ENCODE results near the gene ABTB2. TPM values are rescaled to one million over a fixed set of nuclear protein-coding genes. Genes with fewer than 3 reads are reported as not detected.

Gene ABTB2
- total and polyA plus RNA-seq, 2 of the 8 experiments (the other 6 are each of a cell fraction or from before 2014, with no cell fraction given), result 7.7 to 10.2 TPM

GRCh38 chr11:34188181-34188580 lies 169.6 kb downstream of the ABTB2 start:
- Histone ChIP-seq H4K20me1 (replicated peaks in 1 of 2; ENCODE audit: control insufficient read depth in 1 of 2, insufficient read depth in 2 of 2, low read length in 2 of 2) (no peaks in the 10 kb centered on the region), H3K23me2 (ENCODE audit: low read depth, low read length) (no peaks in the 10 kb centered on the region), H3K14ac (ENCODE audit: insufficient read length) (no peak overlapping the region), H3K23ac (ENCODE audit: insufficient read length) (no peak overlapping the region), H3K56ac (replicated peaks; ENCODE audit: insufficient read length, low read depth, low read length) (no peak overlapping the region), H4K5ac (ENCODE audit: insufficient read length, low read depth, low read length) (no peak overlapping the region), H3K4me1 (replicated peaks in 1 of 4; ENCODE audit: control insufficient read depth in 3 of 4, insufficient read depth in 4 of 4, low read length in 3 of 4) (peaks cover 20 to 40% (median 23%) of the 10 kb centered on the region in 4 experiments), H2BK20ac (ENCODE audit: low read length) (no peak overlapping the region), H3K27ac (ENCODE audit: low read depth, low read length) (no peak overlapping the region), H3K4ac (replicated peaks; ENCODE audit: insufficient read length, low read depth, low read length) (no peak overlapping the region), H3K18ac (ENCODE audit: extremely low read depth, low read length) (no peak overlapping the region), H4K91ac (replicated peaks; ENCODE audit: insufficient read length, low read length) (no peak overlapping the region), H3K9me3 (ENCODE audit: insufficient read depth in 2 of 2, low read depth in 1 of 2, low read length in 1 of 2) (no peaks in the 10 kb centered on the region), H3K9ac (replicated peaks in 1 of 4; ENCODE audit: extremely low read depth in 1 of 4, low read depth in 3 of 4, low read length in 3 of 4) (no peak overlapping the region), H3K79me1 (ENCODE audit: low read depth, low read length) (no peaks in the 10 kb centered on the region), H3K27me3 (replicated peaks in 1 of 4; ENCODE audit: control insufficient read depth in 3 of 4, extremely low read depth in 1 of 4, insufficient read depth in 3 of 4, low read length in 3 of 4) (no peaks in the 10 kb centered on the region), H4K8ac (ENCODE audit: extremely low read depth, insufficient read depth, low read length) (no peak overlapping the region), H2BK15ac (ENCODE audit: low read length) (no peak overlapping the region), H2AFZ (ENCODE audit: low read length) (no peak overlapping the region), H2BK120ac (replicated peaks; ENCODE audit: low read depth, low read length) (no peak overlapping the region), H3K36me3 (ENCODE audit: control insufficient read depth in 2 of 4, insufficient read depth in 4 of 4, low read length in 3 of 4) (no peaks in the 10 kb centered on the region), H3K4me3 (ENCODE audit: extremely low read depth in 1 of 4, insufficient read depth in 2 of 4, low read depth in 3 of 4, low read length in 4 of 4) (no peak overlapping the region), H2BK12ac (ENCODE audit: low read depth, low read length) (no peak overlapping the region), H3K4me2 (ENCODE audit: insufficient read depth in 1 of 2, low read depth in 2 of 2, low read length in 2 of 2) (peak overlapping the region in 1 of 2 experiments; percentile 43; a peak in 2 of 4 replicates), H2BK5ac (ENCODE audit: low read depth, low read length) (peak overlapping the region; percentile 1; the same call in 1 of the 2 replicates), H3K79me2 (ENCODE audit: control insufficient read depth in 1 of 2, insufficient read depth in 2 of 2, low read length in 2 of 2) (no peaks in the 10 kb centered on the region), H2AK5ac (ENCODE audit: low read depth, low read length) (no peak overlapping the region; the same call in 1 of the 2 replicates)
- DNase-seq (ENCODE audit: low read depth in 1 of 2, low spot score in 2 of 2) (no peak), FAIRE-seq (peak; percentile 24)
- POLR2A ChIA-PET (ENCODE audit: partially characterized antibody), result interaction anchor here (1.0 to 2.5 kb wide), 3 partner anchors 18 to 169 kb away, joined by 3 to 9 read pairs (median 3); partner anchors contain the start of gene ABTB2
- CTCF ChIA-PET (ENCODE audit: partially characterized antibody), result interaction anchor here (0.7 to 7.7 kb wide), 7 partner anchors 9 to 72 kb away, joined by 3 to 92 read pairs (median 3); no protein-coding TSS in a partner anchor
- WGBS, 2 experiments (ENCODE audit: extremely low coverage in 1 of 2, insufficient coverage in 1 of 2, insufficient read length in 1 of 2, insufficient replicate concordance in 2 of 2, low coverage in 1 of 2, low lambda C conversion rate in 2 of 2, missing lambda C conversion rate in 1 of 2), result 50% methylated on average over 5 of the region's 5 CpGs; no CpG with 5 or more reads in 1 of the 2 experiments
- no peak for TF ChIP-seq JUND (IDR thresholded peaks at IDR 0.05; ENCODE audit: low read length)
- 0 out of 2 replicates have a peak, but pooled peaks have one; percentile 26 for TF ChIP-seq YY1 (IDR thresholded peaks at IDR 0.05; ENCODE audit: low read depth, low read length)
- TF ChIP-seq TEAD4 (IDR thresholded peaks at IDR 0.05; ENCODE audit: low read depth, low read length), result peak; percentile 90
- 0 out of 2 replicates have a peak, but pooled peaks have one; percentile 30 for TF ChIP-seq SP4 (IDR thresholded peaks at IDR 0.05; ENCODE audit: low read length)
- TF ChIP-seq HDAC2 (IDR thresholded peaks at IDR 0.05; ENCODE audit: borderline replicate concordance in 1 of 2, low read depth in 2 of 2, low read length in 2 of 2), result 0 out of 4 replicates have a peak, but pooled peaks of 1 of the 2 experiments have one; percentile 14
